ENCODE results near the gene DNAI1.
"Not testable (repeated sequence)": the region's sequence is repeated elsewhere in the genome, so short reads cannot be mapped to it uniquely, and the experiment has no call there.

DNAI1 gene

GRCh38 chr9:34526026-34526425 lies 67.4 kb downstream of the DNAI1 start:
- Histone ChIP-seq H3K36me3 (ENCODE audit: insufficient read depth, low read length) (no peaks in the 10 kb centered on the region), H3K4me3 (ENCODE audit: low read depth, low read length, poor library complexity, severe bottlenecking) (no peak overlapping the region), H3K27ac (ENCODE audit: low read depth, low read length, poor library complexity, severe bottlenecking) (no peak overlapping the region), H3K27me3 (ENCODE audit: insufficient read depth, low read length) (peaks cover 11% of the 10 kb centered on the region), H4K20me1 (ENCODE audit: insufficient read depth, low read length) (no peaks in the 10 kb centered on the region), H3K79me2 (ENCODE audit: insufficient read depth, low read length) (no peaks in the 10 kb centered on the region), H2AFZ (ENCODE audit: low read length) (no peak overlapping the region), H3F3A (ENCODE audit: insufficient read depth, low read length) (no peaks in the 10 kb centered on the region), H3K9me3 (ENCODE audit: low read length) (no peaks in the 10 kb centered on the region), H3K9me2 (ENCODE audit: low read depth, low read length) (no peaks in the 10 kb centered on the region), H3K9ac (ENCODE audit: low read length) (no peak overlapping the region), H3K4me1 (ENCODE audit: insufficient read depth, low read length, severe bottlenecking) (peaks cover 9% of the 10 kb centered on the region), H3K4me2 (ENCODE audit: low read length) (no peak overlapping the region)
- TF ChIP-seq EZH2 (IDR thresholded peaks at IDR 0.05; ENCODE audit: borderline replicate concordance, low read length) (no peak), CTCF (IDR thresholded peaks at IDR 0.05; ENCODE audit: low read length) (no peak)

GRCh38 chr9:34532041-34532440 lies 73.4 kb downstream of the DNAI1 start:
- not testable (repeated sequence) for H3K27ac ChIP-seq (ENCODE audit: low read depth, low read length, poor library complexity, severe bottlenecking); H3K27me3 ChIP-seq (ENCODE audit: insufficient read depth, low read length); H4K20me1 ChIP-seq (ENCODE audit: insufficient read depth, low read length); H2AFZ ChIP-seq (ENCODE audit: low read length); H3K9me3 ChIP-seq (ENCODE audit: low read length); H3K36me3 ChIP-seq (ENCODE audit: insufficient read depth, low read length); H3K79me2 ChIP-seq (ENCODE audit: insufficient read depth, low read length); H3F3A ChIP-seq (ENCODE audit: insufficient read depth, low read length); H3K4me3 ChIP-seq (ENCODE audit: low read depth, low read length, poor library complexity, severe bottlenecking); H3K4me2 ChIP-seq (ENCODE audit: low read length); H3K4me1 ChIP-seq (ENCODE audit: insufficient read depth, low read length, severe bottlenecking); H3K9me2 ChIP-seq (ENCODE audit: low read depth, low read length); H3K9ac ChIP-seq (ENCODE audit: low read length)

- Histone ChIP-seq H2AFZ (ENCODE audit: low read length) (no peak overlapping the region), H3K9me2 (ENCODE audit: low read depth, low read length) (no peaks in the 10 kb centered on the region), H3K79me2 (ENCODE audit: insufficient read depth, low read length) (no peaks in the 10 kb centered on the region), H4K20me1 (ENCODE audit: insufficient read depth, low read length) (no peaks in the 10 kb centered on the region), H3K27ac (ENCODE audit: low read depth, low read length, poor library complexity, severe bottlenecking) (no peak overlapping the region), H3K9ac (ENCODE audit: low read length) (no peak overlapping the region), H3K4me1 (ENCODE audit: insufficient read depth, low read length, severe bottlenecking) (no peaks in the 10 kb centered on the region), H3K9me3 (ENCODE audit: low read length) (no peaks in the 10 kb centered on the region), H3F3A (ENCODE audit: insufficient read depth, low read length) (no peaks in the 10 kb centered on the region), H3K4me3 (ENCODE audit: low read depth, low read length, poor library complexity, severe bottlenecking) (no peak overlapping the region), H3K27me3 (ENCODE audit: insufficient read depth, low read length) (no peaks in the 10 kb centered on the region; the same call in 1 of the 2 replicates), H3K4me2 (ENCODE audit: low read length) (no peak overlapping the region), H3K36me3 (ENCODE audit: insufficient read depth, low read length) (no peaks in the 10 kb centered on the region)
- TF ChIP-seq CTCF (IDR thresholded peaks at IDR 0.05; ENCODE audit: low read length), result no peak
- no peak for TF ChIP-seq EZH2 (IDR thresholded peaks at IDR 0.05; ENCODE audit: borderline replicate concordance, low read length)
These were observed 78.1 kb downstream of the DNAI1 start for GRCh38 chr9:34536685-34537084.

- H3F3A ChIP-seq (ENCODE audit: insufficient read depth, low read length), result no peaks in the 10 kb centered on the region
- no peak overlapping the region for H3K4me2 ChIP-seq (ENCODE audit: low read length)
- no peaks in the 10 kb centered on the region for H3K9me3 ChIP-seq (ENCODE audit: low read length)
- TF ChIP-seq EZH2 (IDR thresholded peaks at IDR 0.05; ENCODE audit: borderline replicate concordance, low read length) (no peak), CTCF (IDR thresholded peaks at IDR 0.05; ENCODE audit: low read length) (no peak)
- H3K36me3 ChIP-seq (ENCODE audit: insufficient read depth, low read length), result no peaks in the 10 kb centered on the region
- 0 out of 2 replicates have a peak, but pooled peaks cover 4% of the 10 kb centered on the region for H3K27me3 ChIP-seq (ENCODE audit: insufficient read depth, low read length)
- H3K4me3 ChIP-seq (ENCODE audit: low read depth, low read length, poor library complexity, severe bottlenecking), result no peak overlapping the region
- H2AFZ ChIP-seq (ENCODE audit: low read length), result no peak overlapping the region
- H3K79me2 ChIP-seq (ENCODE audit: insufficient read depth, low read length), result no peaks in the 10 kb centered on the region
- H3K9me2 ChIP-seq (ENCODE audit: low read depth, low read length), result no peaks in the 10 kb centered on the region
- H3K9ac ChIP-seq (ENCODE audit: low read length), result no peak overlapping the region
- no peaks in the 10 kb centered on the region for H4K20me1 ChIP-seq (ENCODE audit: insufficient read depth, low read length)
- no peak overlapping the region for H3K27ac ChIP-seq (ENCODE audit: low read depth, low read length, poor library complexity, severe bottlenecking)
- H3K4me1 ChIP-seq (ENCODE audit: insufficient read depth, low read length, severe bottlenecking), result no peaks in the 10 kb centered on the region
These were observed 82.2 kb downstream of the DNAI1 start for GRCh38 chr9:34540827-34541226.

All from OCI-LY1 (cell line).